Gastroesophageal sphincter (tissue), 3 donors: ENCODE data around the gene PAQR9.

Experiments
- EP300 ChIP-seq: sonication (generic); formaldehyde crosslinking; IDR thresholded peaks from one replicate; pipeline ENCODE4 v1.6.1; 2017; ENCODE audit warnings: antibody characterized with exemption, mild to moderate bottlenecking
- POLR2A ChIP-seq, 2 donors: fragments of 450-650 bp; IDR thresholded peaks; one replicate each; pipeline ENCODE4 v1.6.1; 2017; ENCODE audit warnings: antibody characterized with exemption in 2 of 2, mild to moderate bottlenecking in 2 of 2, moderate library complexity in 1 of 2
- TF ChIP-seq, protein P1 (sequence below), 4 experiments: fragments of 200-600 bp in 2 of 4; fragments of 450-650 bp in 2 of 4; sonication (generic) in 1 of 4; IDR thresholded peaks; one replicate each; pipeline ENCODE4 v1.5.1; 2017 to 2019; ENCODE audit warnings: antibody characterized with exemption in 4 of 4, mild to moderate bottlenecking in 2 of 4, moderate library complexity in 2 of 4

DNA sequence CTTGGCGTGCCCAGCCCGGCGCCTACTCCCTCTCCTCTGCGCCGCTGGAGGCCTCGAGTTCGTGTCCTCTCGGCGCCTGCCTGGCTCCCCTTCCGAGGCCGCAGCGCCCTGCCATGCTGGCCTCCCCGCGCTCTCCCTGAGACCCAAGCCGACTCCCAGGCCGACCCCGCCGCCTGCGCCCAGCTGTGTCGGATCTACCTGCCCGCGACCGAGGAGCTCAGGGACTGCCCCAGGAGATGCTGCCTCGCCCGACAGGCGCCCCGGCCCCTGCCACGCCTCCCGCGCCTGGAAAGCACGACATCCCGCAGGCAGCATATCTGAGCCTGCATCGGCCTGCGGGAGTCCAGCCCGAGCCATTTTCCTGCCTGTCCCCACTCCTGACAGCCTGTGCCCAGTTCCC, 16.1 kb downstream of the PAQR9 start:
- TF ChIP-seq, protein P1, sequence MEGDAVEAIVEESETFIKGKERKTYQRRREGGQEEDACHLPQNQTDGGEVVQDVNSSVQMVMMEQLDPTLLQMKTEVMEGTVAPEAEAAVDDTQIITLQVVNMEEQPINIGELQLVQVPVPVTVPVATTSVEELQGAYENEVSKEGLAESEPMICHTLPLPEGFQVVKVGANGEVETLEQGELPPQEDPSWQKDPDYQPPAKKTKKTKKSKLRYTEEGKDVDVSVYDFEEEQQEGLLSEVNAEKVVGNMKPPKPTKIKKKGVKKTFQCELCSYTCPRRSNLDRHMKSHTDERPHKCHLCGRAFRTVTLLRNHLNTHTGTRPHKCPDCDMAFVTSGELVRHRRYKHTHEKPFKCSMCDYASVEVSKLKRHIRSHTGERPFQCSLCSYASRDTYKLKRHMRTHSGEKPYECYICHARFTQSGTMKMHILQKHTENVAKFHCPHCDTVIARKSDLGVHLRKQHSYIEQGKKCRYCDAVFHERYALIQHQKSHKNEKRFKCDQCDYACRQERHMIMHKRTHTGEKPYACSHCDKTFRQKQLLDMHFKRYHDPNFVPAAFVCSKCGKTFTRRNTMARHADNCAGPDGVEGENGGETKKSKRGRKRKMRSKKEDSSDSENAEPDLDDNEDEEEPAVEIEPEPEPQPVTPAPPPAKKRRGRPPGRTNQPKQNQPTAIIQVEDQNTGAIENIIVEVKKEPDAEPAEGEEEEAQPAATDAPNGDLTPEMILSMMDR (IDR thresholded peaks at IDR 0.05), result no peak
- TF ChIP-seq POLR2A (IDR thresholded peaks at IDR 0.05), result no peak
- no peak for TF ChIP-seq EP300
